IPS DF 4.7 (cell line): ENCODE data around the gene CYP2B6.
A peak's percentile ranks its signal among the peaks of the same experiment; 100 is the strongest.
"Not testable (repeated sequence)": the region's sequence is repeated elsewhere in the genome, so short reads cannot be mapped to it uniquely, and the experiment has no call there.

ENCODE experiments used
- DNase-seq: peaks from one replicate; pipeline ENCODE4 v3.0.0-alpha.2; 2013; ENCODE audit warnings: low spot score; ENCODE audit errors: extremely low read depth

Gene CYP2B6

DNA sequence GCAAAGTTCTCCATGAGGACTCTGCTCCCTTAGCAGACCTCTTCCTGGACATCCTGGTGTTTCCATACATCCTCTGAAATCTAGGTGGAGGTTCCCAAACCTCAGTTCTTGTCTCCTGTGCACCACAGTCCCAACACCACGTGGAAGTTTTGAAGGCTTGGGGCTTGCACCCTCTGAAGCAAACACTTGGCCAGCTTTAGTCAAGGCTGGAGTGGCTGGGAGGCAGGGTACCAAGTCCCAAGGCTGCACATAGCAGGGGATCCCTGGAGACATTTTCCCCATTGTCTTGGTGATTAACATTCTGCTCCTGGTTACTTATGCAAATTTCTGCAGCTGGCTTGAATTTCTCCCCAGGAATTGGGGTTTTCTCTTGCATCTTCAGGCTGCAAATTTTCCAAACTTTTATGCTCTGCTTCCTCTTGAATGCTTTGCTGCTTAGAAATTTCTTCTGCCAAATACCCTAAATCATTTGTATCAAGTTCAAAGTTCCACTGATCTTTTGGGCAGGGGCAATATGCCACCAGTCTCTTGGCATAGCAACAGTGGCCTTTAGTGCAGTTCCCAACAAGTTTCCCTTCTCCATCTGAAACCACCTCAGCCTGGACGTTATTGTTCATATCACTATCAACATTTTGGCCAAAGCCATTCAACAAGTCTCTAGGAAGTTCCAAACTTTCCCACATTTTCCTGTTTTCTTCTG lies 10.2 kb upstream of the CYP2B6 start:
- DNase-seq, result not testable (repeated sequence)

DNA sequence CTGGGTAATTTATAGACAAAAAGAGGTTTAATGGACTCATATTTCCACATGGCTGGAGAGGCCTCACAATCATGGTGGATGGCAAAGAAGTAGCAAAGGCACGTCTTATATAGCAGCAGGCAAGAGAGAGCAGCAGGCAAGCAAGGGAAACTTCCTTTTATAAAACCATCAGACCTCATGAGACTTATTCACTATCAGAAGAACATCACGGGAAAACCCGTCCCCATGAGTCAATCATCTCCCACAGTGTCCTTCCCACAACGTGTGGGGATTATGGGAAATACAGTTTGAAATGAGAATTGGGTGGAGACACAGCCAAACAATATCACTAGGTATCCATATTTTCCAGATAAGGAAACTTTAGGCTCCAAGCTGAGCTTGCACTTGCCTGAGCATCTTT lies 9.5 kb upstream of the CYP2B6 start:
- no peak for DNase-seq

GRCh38 chr19:40982594-40983101 lies 8.4 kb upstream of the CYP2B6 start:
- peak; percentile 89 for DNase-seq

GRCh38 chr19:40989453-40989852 lies 1.6 kb upstream of the CYP2B6 start:
- DNase-seq, result no peak

GRCh38 chr19:40995355-40995754 lies 4.3 kb downstream of the CYP2B6 start:
- no peak for DNase-seq

- not testable (repeated sequence) for DNase-seq
Measured at GRCh38 chr19:40999018-40999417, 7.9 kb downstream of the CYP2B6 start.

GRCh38 chr19:41000310-41000737 lies 9.2 kb downstream of the CYP2B6 start:
- no peak for DNase-seq

GRCh38 chr19:41001243-41001971 lies 10.3 kb downstream of the CYP2B6 start:
- DNase-seq, result no peak

DNA sequence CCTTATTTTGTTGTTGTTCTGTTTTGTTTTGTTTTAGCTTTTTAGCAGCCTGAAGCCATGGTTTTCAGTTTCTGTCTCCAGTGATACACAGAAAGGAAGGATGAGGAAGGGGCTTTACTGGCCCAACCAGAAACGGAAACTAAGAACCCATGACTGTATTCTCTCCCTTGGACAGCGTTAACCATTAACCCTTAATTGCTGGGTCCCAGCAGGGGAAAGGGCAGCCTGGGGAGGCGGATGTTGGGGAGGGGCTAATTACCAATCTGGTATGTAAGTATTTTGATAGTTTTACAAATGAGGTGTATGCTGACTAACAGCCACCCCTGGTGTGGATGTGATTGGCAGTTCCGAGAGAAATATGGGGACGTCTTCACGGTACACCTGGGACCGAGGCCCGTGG lies 12.6 kb downstream of the CYP2B6 start:
- DNase-seq, result not testable (repeated sequence)

- no peak for DNase-seq
Measured at GRCh38 chr19:41009700-41010235, 18.7 kb downstream of the CYP2B6 start.

DNA sequence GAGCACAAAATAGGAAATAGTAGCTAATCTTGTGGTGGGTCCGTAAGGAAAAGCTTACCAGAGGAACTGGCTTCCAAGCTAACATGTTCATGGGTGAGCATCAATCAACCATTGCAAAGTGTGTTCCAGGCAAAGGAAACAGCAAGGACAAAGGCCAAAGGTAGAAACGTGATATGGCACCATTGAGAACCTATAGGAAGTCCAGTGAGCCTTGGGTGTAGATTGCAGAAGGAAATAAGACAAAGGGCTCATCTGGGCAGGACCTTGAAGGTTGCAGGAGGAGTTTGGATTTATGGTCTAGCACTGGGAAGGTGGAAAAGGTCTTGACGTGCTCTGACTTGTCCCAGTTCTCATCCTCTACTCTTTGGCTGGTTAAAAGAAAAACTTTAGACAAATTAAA lies 22.3 kb downstream of the CYP2B6 start:
- no peak for DNase-seq

DNA sequence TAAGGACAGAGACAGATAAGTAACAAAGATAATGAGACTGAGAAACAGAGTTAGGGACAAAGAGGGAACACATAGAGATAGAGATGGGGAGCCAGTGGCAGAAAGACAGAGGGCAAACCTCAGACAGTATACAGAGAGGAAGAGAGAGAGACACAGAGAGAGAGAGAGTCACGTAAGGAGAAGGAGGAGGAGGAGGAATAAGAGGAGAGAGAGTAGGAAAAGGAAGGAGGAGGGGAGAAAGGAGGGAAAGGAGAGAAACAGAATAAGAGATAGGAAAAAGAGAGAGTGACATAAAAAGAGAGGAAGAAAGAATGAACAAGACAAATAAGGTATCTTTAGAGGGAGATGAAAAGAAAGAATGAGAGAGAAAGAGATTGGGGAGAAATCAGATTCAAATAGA lies 23.6 kb downstream of the CYP2B6 start:
- no peak for DNase-seq

GRCh38 chr19:41016488-41017071 lies 25.5 kb downstream of the CYP2B6 start:
- no peak for DNase-seq

GRCh38 chr19:41018736-41019290 lies 27.7 kb downstream of the CYP2B6 start:
- no peak for DNase-seq

GRCh38 chr19:41019346-41019745 lies 28.3 kb downstream of the CYP2B6 start:
- DNase-seq, result no peak

DNA sequence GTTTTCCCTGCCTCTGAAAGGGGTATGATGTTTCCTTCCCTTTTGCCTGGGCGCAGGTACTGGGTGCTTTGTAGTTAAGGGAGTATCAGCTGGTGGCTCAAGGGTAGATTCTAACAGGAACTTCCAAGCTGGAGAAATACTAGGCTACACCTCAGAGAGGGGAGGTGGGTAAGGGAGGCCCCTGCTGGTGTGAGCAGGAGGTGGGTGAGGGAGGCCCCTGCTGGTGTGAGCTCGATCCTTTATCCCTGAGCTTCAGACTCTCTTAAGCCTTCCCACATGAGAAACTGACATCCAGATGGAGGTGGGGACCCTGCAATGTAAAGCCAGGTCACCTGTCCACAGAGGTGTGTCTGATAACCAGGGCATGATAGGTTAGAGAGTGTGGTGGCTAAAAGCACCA lies 32.1 kb downstream of the CYP2B6 start:
- DNase-seq, result no peak

DNA sequence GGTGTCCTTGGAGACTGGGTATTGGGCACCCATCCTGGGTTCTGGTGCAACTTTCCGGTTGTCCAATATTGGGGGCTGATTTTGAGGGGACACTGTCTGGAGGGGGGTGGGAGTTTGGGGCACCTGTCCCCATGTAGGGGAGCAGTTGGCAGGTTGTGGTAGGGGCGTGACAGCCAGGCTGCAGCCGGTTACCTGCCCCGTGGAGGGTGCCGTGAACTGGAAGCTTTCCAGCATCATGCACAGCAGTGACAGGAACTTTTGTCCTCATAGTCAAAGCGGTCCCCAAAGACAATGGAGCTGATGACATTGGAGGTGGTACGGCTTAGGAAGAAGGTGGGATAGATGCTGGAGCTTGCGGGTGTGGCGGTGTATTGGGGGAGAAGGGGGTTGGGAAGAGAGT lies 34.3 kb downstream of the CYP2B6 start:
- no peak for DNase-seq

GRCh38 chr19:41025871-41026270 lies 34.8 kb downstream of the CYP2B6 start:
- DNase-seq, result no peak

DNA sequence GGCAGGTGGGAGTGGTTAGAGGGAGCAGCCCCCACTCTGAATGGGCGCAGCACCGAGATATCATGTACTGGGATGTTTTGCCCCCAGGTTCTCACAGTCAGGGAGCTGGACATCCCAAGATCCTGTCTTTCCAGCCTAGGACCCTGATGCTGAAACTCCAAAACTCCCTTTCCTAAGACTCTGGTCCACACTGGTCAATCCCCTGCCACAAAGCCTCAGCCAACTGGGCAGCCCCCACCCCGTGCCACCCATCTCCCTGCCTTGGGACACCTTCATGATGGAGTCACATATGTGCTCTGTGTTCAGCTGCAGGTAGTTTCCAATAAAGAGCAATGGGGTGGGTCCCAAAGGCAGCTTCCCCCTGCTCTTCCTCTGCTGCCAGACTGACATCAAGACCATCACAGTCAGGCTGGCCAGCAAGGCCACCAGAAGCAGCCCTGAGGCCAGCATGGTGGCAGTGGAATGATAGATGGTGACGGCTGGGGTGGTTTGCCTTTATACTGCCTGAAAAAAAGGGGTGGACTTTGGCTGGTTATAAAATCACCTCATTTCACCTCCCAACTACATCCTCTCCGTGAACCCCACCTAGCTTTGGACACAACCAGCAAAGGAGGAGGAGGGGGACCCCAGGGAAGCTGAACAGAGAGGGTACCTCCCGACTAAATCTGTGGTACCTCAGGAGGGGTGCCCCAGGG lies 36.3 kb downstream of the CYP2B6 start:
- no peak for DNase-seq

GRCh38 chr19:41029524-41030432 lies 38.7 kb downstream of the CYP2B6 start:
- no peak for DNase-seq
